Measurements from ENCODE around the gene FKBP4.

DNA sequence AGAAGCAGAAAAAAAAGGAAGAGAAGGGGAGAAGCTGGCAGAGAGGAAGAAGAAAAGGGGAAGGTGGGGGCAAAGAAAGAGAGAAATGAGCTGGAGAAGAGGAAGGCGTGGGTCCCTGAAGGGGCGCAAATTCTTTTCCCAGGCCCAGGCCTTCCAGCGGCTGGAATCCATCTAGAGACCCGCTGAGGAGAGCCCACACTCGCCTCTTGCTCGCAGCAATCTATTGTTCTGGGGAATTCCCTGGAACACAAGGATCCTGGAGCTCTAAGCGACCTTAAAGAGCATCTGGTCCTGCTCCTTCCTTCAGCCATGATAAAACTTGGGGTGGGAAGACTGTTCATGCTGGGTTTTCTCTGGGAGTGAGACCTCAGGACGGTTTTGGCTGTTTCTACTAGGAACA, 41.2 kb upstream of the FKBP4 start:
- TF ChIP-seq, protein P1, sequence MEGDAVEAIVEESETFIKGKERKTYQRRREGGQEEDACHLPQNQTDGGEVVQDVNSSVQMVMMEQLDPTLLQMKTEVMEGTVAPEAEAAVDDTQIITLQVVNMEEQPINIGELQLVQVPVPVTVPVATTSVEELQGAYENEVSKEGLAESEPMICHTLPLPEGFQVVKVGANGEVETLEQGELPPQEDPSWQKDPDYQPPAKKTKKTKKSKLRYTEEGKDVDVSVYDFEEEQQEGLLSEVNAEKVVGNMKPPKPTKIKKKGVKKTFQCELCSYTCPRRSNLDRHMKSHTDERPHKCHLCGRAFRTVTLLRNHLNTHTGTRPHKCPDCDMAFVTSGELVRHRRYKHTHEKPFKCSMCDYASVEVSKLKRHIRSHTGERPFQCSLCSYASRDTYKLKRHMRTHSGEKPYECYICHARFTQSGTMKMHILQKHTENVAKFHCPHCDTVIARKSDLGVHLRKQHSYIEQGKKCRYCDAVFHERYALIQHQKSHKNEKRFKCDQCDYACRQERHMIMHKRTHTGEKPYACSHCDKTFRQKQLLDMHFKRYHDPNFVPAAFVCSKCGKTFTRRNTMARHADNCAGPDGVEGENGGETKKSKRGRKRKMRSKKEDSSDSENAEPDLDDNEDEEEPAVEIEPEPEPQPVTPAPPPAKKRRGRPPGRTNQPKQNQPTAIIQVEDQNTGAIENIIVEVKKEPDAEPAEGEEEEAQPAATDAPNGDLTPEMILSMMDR (IDR thresholded peaks at IDR 0.05), result no peak
- no peak for TF ChIP-seq ZFX (IDR thresholded peaks at IDR 0.05; ENCODE audit: borderline replicate concordance)

All from 22Rv1 (cell line).